Femur (tissue), 1 donor: Measurements from ENCODE around the gene DTD1.

Source experiments
- DNase-seq: peaks from one replicate; pipeline ENCODE4 v3.0.0-alpha.2; 2017

Gene DTD1

GRCh38 chr20:18715564-18715963, 127.7 kb downstream of the DTD1 start:
- no peak for DNase-seq

- DNase-seq = no peak
Observed at GRCh38 chr20:18717062-18717461, 129.2 kb downstream of the DTD1 start.

- no peak for DNase-seq
Observed at GRCh38 chr20:18718129-18718528, 130.3 kb downstream of the DTD1 start.

GRCh38 chr20:18719426-18719825, 131.6 kb downstream of the DTD1 start:
- DNase-seq = peak; percentile 44

GRCh38 chr20:18721551-18722115, 133.8 kb downstream of the DTD1 start:
- DNase-seq = no peak

- DNase-seq = no peak
Observed at GRCh38 chr20:18722371-18722770, 134.5 kb downstream of the DTD1 start.

GRCh38 chr20:18724077-18724476, 136.2 kb downstream of the DTD1 start:
- DNase-seq = no peak

GRCh38 chr20:18724788-18725464, 137.1 kb downstream of the DTD1 start:
- DNase-seq = no peak

GRCh38 chr20:18727032-18727508, 139.2 kb downstream of the DTD1 start:
- no peak for DNase-seq

- DNase-seq = no peak
Observed at GRCh38 chr20:18728165-18728869, 140.5 kb downstream of the DTD1 start.

GRCh38 chr20:18728870-18729224, 141.0 kb downstream of the DTD1 start:
- no peak for DNase-seq

GRCh38 chr20:18729231-18729825, 141.5 kb downstream of the DTD1 start:
- DNase-seq = no peak

GRCh38 chr20:18731940-18732339, 144.1 kb downstream of the DTD1 start:
- no peak for DNase-seq

GRCh38 chr20:18734525-18735189, 146.8 kb downstream of the DTD1 start:
- no peak for DNase-seq

- DNase-seq = no peak
Observed at GRCh38 chr20:18737140-18737539, 149.3 kb downstream of the DTD1 start.

GRCh38 chr20:18738055-18738454, 150.2 kb downstream of the DTD1 start:
- no peak for DNase-seq

GRCh38 chr20:18738888-18739287, 151.0 kb downstream of the DTD1 start:
- no peak for DNase-seq

- DNase-seq = peak; percentile 71
Observed at GRCh38 chr20:18739751-18740166, 151.9 kb downstream of the DTD1 start.

- DNase-seq = no peak
Observed at GRCh38 chr20:18740726-18741125, 152.9 kb downstream of the DTD1 start.

GRCh38 chr20:18742841-18743240, 155.0 kb downstream of the DTD1 start:
- no peak for DNase-seq

GRCh38 chr20:18743665-18744440, 156.0 kb downstream of the DTD1 start:
- no peak for DNase-seq

- DNase-seq = no peak
Observed at GRCh38 chr20:18747090-18747489, 159.2 kb downstream of the DTD1 start.
